Measurements from ENCODE around the gene SELENOH. TPM values are rescaled to one million over a fixed set of nuclear protein-coding genes. Genes with fewer than 3 reads are reported as not detected.

The SELENOH gene
- total RNA-seq, 2 experiments from 2014 or later = 204 to 210 TPM

- ATAC-seq (no peak), DNase-seq (no peak)
- H3K4me3 Mint-ChIP-seq = no peak overlapping the region
- ChIA-PET CTCF (interaction anchor here (1.4 to 2.8 kb wide), 3 partner anchors 9 to 36 kb away, joined by 8 to 11 read pairs (median 9); partner anchors contain the start of gene BTBD18), POLR2A (interaction anchor here (0.7 to 0.8 kb wide), 2 partner anchors 24 to 53 kb away, joined by 4 read pairs; partner anchors contain the start of genes MED19 and SELENOH)
- H3K4me1 Mint-ChIP-seq (ENCODE audit: low read depth) = peaks cover 34% of the 10 kb centered on the region
- no peaks in the 10 kb centered on the region for H3K27me3 Mint-ChIP-seq (ENCODE audit: low read depth)
- H3K36me3 Mint-ChIP-seq (ENCODE audit: low read depth) = peaks cover 5% of the 10 kb centered on the region
- H3K27ac Mint-ChIP-seq = no peak overlapping the region
- H3K9me3 Mint-ChIP-seq (ENCODE audit: insufficient read depth) = no peaks in the 10 kb centered on the region
Observed at GRCh38 chr11:57764972-57765371, 23.7 kb downstream of the SELENOH start.

DNA sequence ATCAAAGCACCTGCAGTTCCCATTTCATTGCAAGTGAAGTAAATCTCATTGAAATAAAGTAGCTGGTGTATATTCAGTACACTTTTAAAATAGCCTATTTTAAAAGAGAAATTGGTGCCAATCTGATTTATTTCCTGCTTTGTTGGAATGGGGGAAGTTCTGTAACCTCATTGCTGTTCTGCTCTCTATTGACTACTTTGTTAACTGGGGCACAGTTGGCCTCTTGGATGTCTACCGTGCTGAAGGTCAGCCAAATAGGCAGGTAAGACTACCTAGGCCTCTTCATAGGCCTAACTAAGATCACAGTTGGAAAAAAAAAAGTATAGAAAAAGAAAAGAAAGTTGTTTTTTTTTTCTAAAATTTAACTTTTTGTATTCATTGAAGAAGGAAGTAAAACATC, 29.5 kb downstream of the SELENOH start:
- Mint-ChIP-seq H3K36me3 (ENCODE audit: low read depth) (peaks cover 8% of the 10 kb centered on the region), H3K4me1 (ENCODE audit: low read depth) (peaks cover 34% of the 10 kb centered on the region), H3K27me3 (ENCODE audit: low read depth) (no peaks in the 10 kb centered on the region), H3K27ac (no peak overlapping the region), H3K4me3 (no peak overlapping the region), H3K9me3 (ENCODE audit: insufficient read depth) (no peaks in the 10 kb centered on the region)
- ATAC-seq (no peak), DNase-seq (no peak)
- POLR2A ChIA-PET = no interaction called here
- CTCF ChIA-PET = interaction anchor here (1.1 to 1.7 kb wide), 2 partner anchors 30 to 277 kb away, joined by 3 to 4 read pairs; no protein-coding TSS in a partner anchor

DNA sequence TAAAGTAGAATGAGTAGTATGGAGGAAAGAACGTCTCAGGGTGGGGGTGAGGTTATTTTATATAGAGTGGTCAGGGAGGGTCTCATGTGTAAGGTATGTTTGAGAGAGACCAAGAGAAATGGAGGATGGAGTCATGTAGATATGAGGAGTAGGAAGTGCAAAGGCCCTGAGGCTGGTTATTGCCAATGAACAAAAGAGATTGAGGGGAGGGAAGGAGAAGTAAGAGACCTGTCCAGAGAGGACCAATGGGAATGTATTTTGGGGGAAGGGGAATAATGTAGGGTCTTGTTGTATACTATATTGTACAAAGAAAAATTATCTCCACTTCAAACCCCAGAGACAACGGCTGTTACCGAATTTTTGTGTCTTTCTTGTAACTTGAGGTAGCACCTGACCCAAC, 30.1 kb downstream of the SELENOH start:
- Mint-ChIP-seq H3K9me3 (ENCODE audit: insufficient read depth) (no peaks in the 10 kb centered on the region), H3K36me3 (ENCODE audit: low read depth) (peaks cover 8% of the 10 kb centered on the region), H3K4me3 (no peak overlapping the region), H3K27ac (no peak overlapping the region), H3K4me1 (ENCODE audit: low read depth) (peaks cover 38% of the 10 kb centered on the region), H3K27me3 (ENCODE audit: low read depth) (no peaks in the 10 kb centered on the region)
- CTCF ChIA-PET = interaction anchor here (1.7 kb wide), 1 partner anchor 29 kb away, joined by 4 read pairs; no protein-coding TSS in a partner anchor
- DNase-seq = no peak
- POLR2A ChIA-PET = no interaction called here
- no peak for ATAC-seq

GRCh38 chr11:57772562-57772961, 31.3 kb downstream of the SELENOH start:
- Mint-ChIP-seq H3K27ac (no peak overlapping the region), H3K4me3 (no peak overlapping the region), H3K27me3 (ENCODE audit: low read depth) (no peaks in the 10 kb centered on the region), H3K36me3 (ENCODE audit: low read depth) (peaks cover 3% of the 10 kb centered on the region), H3K4me1 (ENCODE audit: low read depth) (peaks cover 40% of the 10 kb centered on the region), H3K9me3 (ENCODE audit: insufficient read depth) (no peaks in the 10 kb centered on the region)
- ChIA-PET CTCF (interaction anchor here (1.0 kb wide), 1 partner anchor 28 kb away, joined by 10 read pairs; no protein-coding TSS in a partner anchor), POLR2A (interaction anchor here (0.8 kb wide), 1 partner anchor 8 kb away, joined by 3 read pairs; no protein-coding TSS in a partner anchor)
- DNase-seq (no peak), ATAC-seq (no peak)

GRCh38 chr11:57773026-57773598, 31.8 kb downstream of the SELENOH start:
- Mint-ChIP-seq H3K36me3 (ENCODE audit: low read depth) (peaks cover 2% of the 10 kb centered on the region), H3K27me3 (ENCODE audit: low read depth) (no peaks in the 10 kb centered on the region)

GRCh38 chr11:57775491-57775890, 34.2 kb downstream of the SELENOH start:
- Mint-ChIP-seq H3K36me3 (ENCODE audit: low read depth) (peaks cover 2% of the 10 kb centered on the region), H3K4me1 (ENCODE audit: low read depth) (peaks cover 42% of the 10 kb centered on the region), H3K27me3 (ENCODE audit: low read depth) (no peaks in the 10 kb centered on the region), H3K27ac (peak overlapping the region; percentile 3), H3K9me3 (ENCODE audit: insufficient read depth) (no peaks in the 10 kb centered on the region), H3K4me3 (no peak overlapping the region)
- POLR2A ChIA-PET = interaction anchor here (1.5 kb wide), 1 partner anchor 17 kb away, joined by 3 read pairs; no protein-coding TSS in a partner anchor
- ATAC-seq = no peak
- CTCF ChIA-PET = no interaction called here
- no peak for DNase-seq

More at GRCh38 chr11:57773026-57773598, 31.8 kb downstream of the SELENOH start:
- CTCF ChIA-PET = interaction anchor here (1.0 kb wide), 1 partner anchor 28 kb away, joined by 10 read pairs; no protein-coding TSS in a partner anchor
- POLR2A ChIA-PET = no interaction called here
- ATAC-seq (no peak), DNase-seq (no peak)
- H3K9me3 Mint-ChIP-seq (ENCODE audit: insufficient read depth) = no peaks in the 10 kb centered on the region
- peaks cover 39% of the 10 kb centered on the region for H3K4me1 Mint-ChIP-seq (ENCODE audit: low read depth)
- no peak overlapping the region for H3K27ac Mint-ChIP-seq
- no peak overlapping the region for H3K4me3 Mint-ChIP-seq

GRCh38 chr11:57776031-57776521, 34.8 kb downstream of the SELENOH start:
- peaks cover 43% of the 10 kb centered on the region for H3K4me1 Mint-ChIP-seq (ENCODE audit: low read depth)
- H3K9me3 Mint-ChIP-seq (ENCODE audit: insufficient read depth) = no peaks in the 10 kb centered on the region
- H3K4me3 Mint-ChIP-seq = no peak overlapping the region
- H3K27me3 Mint-ChIP-seq (ENCODE audit: low read depth) = no peaks in the 10 kb centered on the region
- ATAC-seq (no peak), DNase-seq (no peak)
- H3K36me3 Mint-ChIP-seq (ENCODE audit: low read depth) = peaks cover 2% of the 10 kb centered on the region
- ChIA-PET POLR2A (interaction anchor here (1.5 kb wide), 1 partner anchor 16 kb away, joined by 3 read pairs; no protein-coding TSS in a partner anchor), CTCF (interaction anchor here (1.4 kb wide), 1 partner anchor 25 kb away, joined by 7 read pairs; no protein-coding TSS in a partner anchor)
- H3K27ac Mint-ChIP-seq = no peak overlapping the region

GRCh38 chr11:57776577-57777210, 35.4 kb downstream of the SELENOH start:
- ATAC-seq = no peak
- Mint-ChIP-seq H3K27me3 (ENCODE audit: low read depth) (no peaks in the 10 kb centered on the region), H3K27ac (no peak overlapping the region), H3K9me3 (ENCODE audit: insufficient read depth) (no peaks in the 10 kb centered on the region), H3K4me3 (no peak overlapping the region), H3K36me3 (ENCODE audit: low read depth) (peaks cover 2% of the 10 kb centered on the region), H3K4me1 (ENCODE audit: low read depth) (peaks cover 49% of the 10 kb centered on the region)
- CTCF ChIA-PET = interaction anchor here (1.4 kb wide), 1 partner anchor 24 kb away, joined by 7 read pairs; no protein-coding TSS in a partner anchor
- DNase-seq = no peak
- POLR2A ChIA-PET = no interaction called here

DNA sequence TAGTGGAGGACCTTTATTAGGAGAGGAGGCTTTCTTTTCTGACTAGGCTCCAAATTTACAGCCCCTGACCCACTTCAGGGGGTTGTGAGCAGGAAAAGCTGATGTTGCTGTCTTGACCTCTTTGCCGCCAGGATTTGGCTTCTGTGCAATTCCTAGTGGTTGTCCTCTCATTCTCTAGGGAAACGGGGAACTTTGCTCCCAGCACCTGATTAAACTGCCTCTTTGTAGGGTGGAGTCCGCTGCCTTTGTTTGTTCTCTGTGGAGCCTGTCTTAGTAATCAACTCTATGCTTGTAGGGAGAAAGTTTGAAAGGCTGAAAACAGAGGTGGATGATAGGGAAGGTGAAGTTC, 36.7 kb downstream of the SELENOH start:
- POLR2A ChIA-PET = no interaction called here
- CTCF ChIA-PET = interaction anchor here (0.9 to 2.6 kb wide), 3 partner anchors 9 to 26 kb away, joined by 3 to 10 read pairs (median 3); partner anchors contain the start of gene BTBD18

DNA sequence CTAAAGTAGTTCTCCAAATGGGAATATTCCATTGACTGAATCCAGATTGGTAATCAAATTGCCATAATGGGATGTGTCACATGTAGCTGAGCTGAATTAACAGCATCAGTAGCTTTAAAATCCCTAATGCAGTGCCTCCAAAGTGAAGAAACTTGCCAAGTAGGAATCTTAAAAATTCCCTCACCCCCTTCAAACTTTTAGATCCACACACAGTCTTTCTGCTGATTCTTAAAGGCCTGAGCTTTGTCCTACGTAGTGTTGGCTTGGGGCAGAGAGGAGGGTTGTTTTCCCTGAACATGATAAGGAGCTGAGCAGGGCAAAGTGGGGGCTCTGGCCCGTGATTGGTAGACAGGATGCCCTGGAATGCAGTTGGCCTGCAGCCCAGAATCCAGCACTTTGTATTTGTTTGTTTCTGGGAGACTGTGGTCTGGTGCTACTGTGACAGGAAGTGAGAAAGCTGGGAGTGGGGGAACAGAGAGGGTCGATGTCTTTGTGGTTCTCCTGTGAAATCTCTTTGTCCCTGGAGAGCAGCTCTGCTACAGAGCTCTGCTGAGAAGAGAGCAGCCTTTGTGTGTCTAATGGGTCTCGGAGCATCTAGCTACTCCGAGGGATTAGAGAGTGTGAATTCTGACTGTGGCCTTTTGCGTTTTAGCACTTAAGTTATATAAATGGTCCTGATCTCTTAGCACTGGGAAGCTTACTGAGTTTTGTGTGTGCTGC, 37.2 kb downstream of the SELENOH start:
- Mint-ChIP-seq H3K9me3 (ENCODE audit: insufficient read depth) (no peaks in the 10 kb centered on the region), H3K4me1 (ENCODE audit: low read depth) (peaks cover 46% of the 10 kb centered on the region)
- ATAC-seq = no peak

More for the DNA sequence above, 36.7 kb downstream of the SELENOH start:
- Mint-ChIP-seq H3K4me1 (ENCODE audit: low read depth) (peaks cover 47% of the 10 kb centered on the region), H3K36me3 (ENCODE audit: low read depth) (peaks cover 9% of the 10 kb centered on the region), H3K27ac (no peak overlapping the region), H3K27me3 (ENCODE audit: low read depth) (no peaks in the 10 kb centered on the region), H3K9me3 (ENCODE audit: insufficient read depth) (no peaks in the 10 kb centered on the region), H3K4me3 (no peak overlapping the region)
- DNase-seq = no peak
- ATAC-seq = no peak

GRCh38 chr11:57779276-57779675, 38.0 kb downstream of the SELENOH start:
- ChIA-PET POLR2A (interaction anchor here (0.7 kb wide), 1 partner anchor 67 kb away, joined by 3 read pairs; the partner anchor contains the start of gene MED19), CTCF (interaction anchor here (1.2 to 2.6 kb wide), 2 partner anchors 21 to 28 kb away, joined by 4 to 10 read pairs; partner anchors contain the start of gene BTBD18)
- DNase-seq (no peak), ATAC-seq (no peak)
- Mint-ChIP-seq H3K4me1 (ENCODE audit: low read depth) (peaks cover 43% of the 10 kb centered on the region), H3K36me3 (ENCODE audit: low read depth) (peaks cover 9% of the 10 kb centered on the region), H3K27me3 (ENCODE audit: low read depth) (no peaks in the 10 kb centered on the region), H3K9me3 (ENCODE audit: insufficient read depth) (no peaks in the 10 kb centered on the region), H3K4me3 (no peak overlapping the region), H3K27ac (no peak overlapping the region)

More for the DNA sequence above, 37.2 kb downstream of the SELENOH start:
- Mint-ChIP-seq H3K27ac (no peak overlapping the region), H3K4me3 (no peak overlapping the region), H3K36me3 (ENCODE audit: low read depth) (peaks cover 9% of the 10 kb centered on the region), H3K27me3 (ENCODE audit: low read depth) (no peaks in the 10 kb centered on the region)
- CTCF ChIA-PET = interaction anchor here (0.9 to 2.6 kb wide), 4 partner anchors 10 to 27 kb away, joined by 3 to 10 read pairs (median 4); partner anchors contain the start of gene BTBD18
- no peak for DNase-seq
- POLR2A ChIA-PET = no interaction called here

Data from activated CD8-positive, alpha-beta T cell treated with anti-CD3 and anti-CD28 coated beads, Interleukin-2, amount 10 ng/mL, durations not matched to agents 7 days and 5 days (primary cell).